Astrocyte (in vitro differentiated cells and primary cell): ENCODE measurements around the gene TM2D3.

Experiments used
- EZH2 ChIP-seq: IDR thresholded peaks from 2 replicates; pipeline ENCODE4 v1.6.1; 2012; ENCODE audit warnings: mild to moderate bottlenecking, low read length, inconsistent platforms; ENCODE audit not compliant: insufficient read depth
- TF ChIP-seq, protein P1 (sequence below): IDR thresholded peaks from 2 replicates; pipeline ENCODE4 v1.5.1; 2011; ENCODE audit warnings: low read depth, mild to moderate bottlenecking, inconsistent platforms, low read length, moderate library complexity; ENCODE audit not compliant: insufficient read depth

- TF ChIP-seq, protein P1, sequence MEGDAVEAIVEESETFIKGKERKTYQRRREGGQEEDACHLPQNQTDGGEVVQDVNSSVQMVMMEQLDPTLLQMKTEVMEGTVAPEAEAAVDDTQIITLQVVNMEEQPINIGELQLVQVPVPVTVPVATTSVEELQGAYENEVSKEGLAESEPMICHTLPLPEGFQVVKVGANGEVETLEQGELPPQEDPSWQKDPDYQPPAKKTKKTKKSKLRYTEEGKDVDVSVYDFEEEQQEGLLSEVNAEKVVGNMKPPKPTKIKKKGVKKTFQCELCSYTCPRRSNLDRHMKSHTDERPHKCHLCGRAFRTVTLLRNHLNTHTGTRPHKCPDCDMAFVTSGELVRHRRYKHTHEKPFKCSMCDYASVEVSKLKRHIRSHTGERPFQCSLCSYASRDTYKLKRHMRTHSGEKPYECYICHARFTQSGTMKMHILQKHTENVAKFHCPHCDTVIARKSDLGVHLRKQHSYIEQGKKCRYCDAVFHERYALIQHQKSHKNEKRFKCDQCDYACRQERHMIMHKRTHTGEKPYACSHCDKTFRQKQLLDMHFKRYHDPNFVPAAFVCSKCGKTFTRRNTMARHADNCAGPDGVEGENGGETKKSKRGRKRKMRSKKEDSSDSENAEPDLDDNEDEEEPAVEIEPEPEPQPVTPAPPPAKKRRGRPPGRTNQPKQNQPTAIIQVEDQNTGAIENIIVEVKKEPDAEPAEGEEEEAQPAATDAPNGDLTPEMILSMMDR, result no peak
- TF ChIP-seq EZH2, result no peak
Measured at GRCh38 chr15:101620671-101621070, 31.5 kb downstream of the TM2D3 start.
